ENCODE results near the gene CCDC27. TPM values are rescaled to one million over a fixed set of nuclear protein-coding genes. Genes with fewer than 3 reads are reported as not detected.

Gene CCDC27
- total and polyA plus RNA-seq, 2 of the 13 experiments (the other 11 are each of a cell fraction or from before 2014, with no cell fraction given) = not detected

- no peak for TF ChIP-seq MIER2 (CRISPR knock-in tag; IDR thresholded peaks at IDR 0.05)
- TF ChIP-seq ZNF12 (CRISPR knock-in tag; IDR thresholded peaks at IDR 0.05) = 0 out of 2 replicates have a peak, but pooled peaks have one; percentile 48
- peak; percentile 66; the same call in 1 of the 2 replicates for TF ChIP-seq TFDP1 (CRISPR knock-in tag; IDR thresholded peaks at IDR 0.05; ENCODE audit: borderline replicate concordance)
- no peak for TF ChIP-seq SRSF1 (optimal IDR thresholded peaks at IDR 0.05; ENCODE audit: low read depth, low read length)
- TF ChIP-seq REPIN1 (CRISPR knock-in tag; IDR thresholded peaks at IDR 0.05; ENCODE audit: borderline replicate concordance, low read depth) = no peak; the same call in 1 of the 2 replicates
- TF ChIP-seq, protein P1, sequence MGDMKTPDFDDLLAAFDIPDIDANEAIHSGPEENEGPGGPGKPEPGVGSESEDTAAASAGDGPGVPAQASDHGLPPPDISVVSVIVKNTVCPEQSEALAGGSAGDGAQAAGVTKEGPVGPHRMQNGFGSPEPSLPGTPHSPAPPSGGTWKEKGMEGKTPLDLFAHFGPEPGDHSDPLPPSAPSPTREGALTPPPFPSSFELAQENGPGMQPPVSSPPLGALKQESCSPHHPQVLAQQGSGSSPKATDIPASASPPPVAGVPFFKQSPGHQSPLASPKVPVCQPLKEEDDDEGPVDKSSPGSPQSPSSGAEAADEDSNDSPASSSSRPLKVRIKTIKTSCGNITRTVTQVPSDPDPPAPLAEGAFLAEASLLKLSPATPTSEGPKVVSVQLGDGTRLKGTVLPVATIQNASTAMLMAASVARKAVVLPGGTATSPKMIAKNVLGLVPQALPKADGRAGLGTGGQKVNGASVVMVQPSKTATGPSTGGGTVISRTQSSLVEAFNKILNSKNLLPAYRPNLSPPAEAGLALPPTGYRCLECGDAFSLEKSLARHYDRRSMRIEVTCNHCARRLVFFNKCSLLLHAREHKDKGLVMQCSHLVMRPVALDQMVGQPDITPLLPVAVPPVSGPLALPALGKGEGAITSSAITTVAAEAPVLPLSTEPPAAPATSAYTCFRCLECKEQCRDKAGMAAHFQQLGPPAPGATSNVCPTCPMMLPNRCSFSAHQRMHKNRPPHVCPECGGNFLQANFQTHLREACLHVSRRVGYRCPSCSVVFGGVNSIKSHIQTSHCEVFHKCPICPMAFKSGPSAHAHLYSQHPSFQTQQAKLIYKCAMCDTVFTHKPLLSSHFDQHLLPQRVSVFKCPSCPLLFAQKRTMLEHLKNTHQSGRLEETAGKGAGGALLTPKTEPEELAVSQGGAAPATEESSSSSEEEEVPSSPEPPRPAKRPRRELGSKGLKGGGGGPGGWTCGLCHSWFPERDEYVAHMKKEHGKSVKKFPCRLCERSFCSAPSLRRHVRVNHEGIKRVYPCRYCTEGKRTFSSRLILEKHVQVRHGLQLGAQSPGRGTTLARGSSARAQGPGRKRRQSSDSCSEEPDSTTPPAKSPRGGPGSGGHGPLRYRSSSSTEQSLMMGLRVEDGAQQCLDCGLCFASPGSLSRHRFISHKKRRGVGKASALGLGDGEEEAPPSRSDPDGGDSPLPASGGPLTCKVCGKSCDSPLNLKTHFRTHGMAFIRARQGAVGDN (CRISPR knock-in tag; IDR thresholded peaks at IDR 0.05) = peak; percentile 75
- TF ChIP-seq ZFP90 (CRISPR knock-in tag; IDR thresholded peaks at IDR 0.05; ENCODE audit: borderline replicate concordance) = 0 out of 2 replicates have a peak, but pooled peaks have one; percentile 62
- TF ChIP-seq ONECUT2 (CRISPR knock-in tag; IDR thresholded peaks at IDR 0.05) = no peak
- no peak for TF ChIP-seq RBM39 (IDR thresholded peaks at IDR 0.05; ENCODE audit: low read depth, low read length, poor library complexity, severe bottlenecking)
- no peak for TF ChIP-seq ZNF274 (CRISPR knock-in tag; IDR thresholded peaks at IDR 0.05)
- TF ChIP-seq ATAD3A (CRISPR knock-in tag; IDR thresholded peaks at IDR 0.05) = no peak
- TF ChIP-seq ZFP37 (CRISPR knock-in tag; IDR thresholded peaks at IDR 0.05; ENCODE audit: borderline replicate concordance) = no peak
- TF ChIP-seq, protein P2, sequence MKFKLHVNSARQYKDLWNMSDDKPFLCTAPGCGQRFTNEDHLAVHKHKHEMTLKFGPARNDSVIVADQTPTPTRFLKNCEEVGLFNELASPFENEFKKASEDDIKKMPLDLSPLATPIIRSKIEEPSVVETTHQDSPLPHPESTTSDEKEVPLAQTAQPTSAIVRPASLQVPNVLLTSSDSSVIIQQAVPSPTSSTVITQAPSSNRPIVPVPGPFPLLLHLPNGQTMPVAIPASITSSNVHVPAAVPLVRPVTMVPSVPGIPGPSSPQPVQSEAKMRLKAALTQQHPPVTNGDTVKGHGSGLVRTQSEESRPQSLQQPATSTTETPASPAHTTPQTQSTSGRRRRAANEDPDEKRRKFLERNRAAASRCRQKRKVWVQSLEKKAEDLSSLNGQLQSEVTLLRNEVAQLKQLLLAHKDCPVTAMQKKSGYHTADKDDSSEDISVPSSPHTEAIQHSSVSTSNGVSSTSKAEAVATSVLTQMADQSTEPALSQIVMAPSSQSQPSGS (CRISPR knock-in tag; IDR thresholded peaks at IDR 0.05) = peak; percentile 72
- TF ChIP-seq PRDM15 (CRISPR knock-in tag; IDR thresholded peaks at IDR 0.05) = no peak
- TF ChIP-seq ZMYM4 (CRISPR knock-in tag; IDR thresholded peaks at IDR 0.05) = peak; percentile 74
- TF ChIP-seq ARNT2 (CRISPR knock-in tag; IDR thresholded peaks at IDR 0.05; ENCODE audit: low read depth) = peak; percentile 67; the same call in 1 of the 2 replicates
- no peak for TF ChIP-seq ZNF354B (CRISPR knock-in tag; IDR thresholded peaks at IDR 0.05)
Observed at GRCh38 chr1:3796215-3797061, 44.2 kb downstream of the CCDC27 start, which contains the start of gene LRRC47 (continued).
